Stimulated activated CD8-positive, alpha-beta memory T cell treated with anti-CD3 and anti-CD28 coated beads, Interleukin-7, amount 100 ng/mL, for 4 hours (primary cell): ENCODE data around the gene RMDN3.

ENCODE experiments used
- DNase-seq, 2 donors: peaks; one replicate each; pipeline ENCODE4 v3.0.0-alpha.2; 2020; ENCODE audit warnings: low read depth in 2 of 2

Gene RMDN3

GRCh38 chr15:40754883-40755811 lies at the start of gene RMDN3:
Gene RMDN3 (minus strand): TSS chr15:40755254. CDS start chr15:40754783, 471 bp downstream.
- peak; percentile 79 to 89 for DNase-seq

- no peak for DNase-seq
These were observed 48.6 kb upstream of the RMDN3 start for GRCh38 chr15:40803688-40804087.

GRCh38 chr15:40803076-40803475 lies 48.0 kb upstream of the RMDN3 start:
- DNase-seq, result no peak

GRCh38 chr15:40799523-40799922 lies 44.5 kb upstream of the RMDN3 start:
- DNase-seq, result no peak

GRCh38 chr15:40796512-40796911 lies 41.5 kb upstream of the RMDN3 start:
- DNase-seq, result no peak

GRCh38 chr15:40796041-40796440 lies 41.0 kb upstream of the RMDN3 start:
- DNase-seq, result no peak

- DNase-seq, result no peak
These were observed 38.3 kb upstream of the RMDN3 start for GRCh38 chr15:40793216-40793989.

GRCh38 chr15:40792394-40792793 lies 37.3 kb upstream of the RMDN3 start:
- no peak for DNase-seq

GRCh38 chr15:40790718-40791117 lies 35.7 kb upstream of the RMDN3 start:
- no peak for DNase-seq

- no peak for DNase-seq
These were observed 34.9 kb upstream of the RMDN3 start for GRCh38 chr15:40789999-40790398.

- no peak for DNase-seq
These were observed 34.1 kb upstream of the RMDN3 start for GRCh38 chr15:40789119-40789518.

GRCh38 chr15:40787991-40788390 lies 32.9 kb upstream of the RMDN3 start:
- no peak for DNase-seq

GRCh38 chr15:40787344-40787841 lies 32.3 kb upstream of the RMDN3 start:
- DNase-seq, result peak; percentile 67 to 71

GRCh38 chr15:40785814-40786213 lies 30.8 kb upstream of the RMDN3 start:
- DNase-seq, result no peak

GRCh38 chr15:40785164-40785563 lies 30.1 kb upstream of the RMDN3 start:
- no peak for DNase-seq

GRCh38 chr15:40782609-40783227 lies 27.7 kb upstream of the RMDN3 start:
- DNase-seq, result peak; percentile 53 to 63

- peak in 1 of 2 donors; percentile 61 for DNase-seq
These were observed 21.6 kb upstream of the RMDN3 start for GRCh38 chr15:40776537-40777141.

GRCh38 chr15:40775740-40776536 lies 20.9 kb upstream of the RMDN3 start:
- DNase-seq, result no peak

GRCh38 chr15:40775007-40775406 lies 20.0 kb upstream of the RMDN3 start:
- no peak for DNase-seq

GRCh38 chr15:40773902-40774301 lies 18.8 kb upstream of the RMDN3 start:
- no peak for DNase-seq

GRCh38 chr15:40773496-40773895 lies 18.4 kb upstream of the RMDN3 start:
- DNase-seq, result no peak
